Endothelial cell of hepatic sinusoid (primary cell): ENCODE measurements around the gene IGSF9B.

Experiments used
- in situ Hi-C: cut with HindIII; loops from 2 replicates; pipeline ENCODE4 v1.10.0; 2017; ENCODE audit warnings: low sequenced_read_pairs

IGSF9B gene

GRCh38 chr11:133942577-133942976 lies 14.2 kb downstream of the IGSF9B start:
- in situ Hi-C loops, result loop anchor here (5.0 kb wide), 1 partner anchor 40 kb away; no protein-coding TSS in a partner anchor

- in situ Hi-C loops, result loop anchor here (5.0 kb wide), 1 partner anchor 41 kb away; no protein-coding TSS in a partner anchor
These were observed 15.2 kb downstream of the IGSF9B start for GRCh38 chr11:133941546-133941945.

GRCh38 chr11:133940034-133940433 lies 16.7 kb downstream of the IGSF9B start:
- in situ Hi-C loops, result loop anchor here (5.0 kb wide), 1 partner anchor 42 kb away; no protein-coding TSS in a partner anchor

- in situ Hi-C loops, result no loop called here
These were observed 17.2 kb downstream of the IGSF9B start for GRCh38 chr11:133939558-133939957.

GRCh38 chr11:133938166-133938565 lies 18.6 kb downstream of the IGSF9B start:
- in situ Hi-C loops, result no loop called here

- in situ Hi-C loops, result no loop called here
These were observed 19.3 kb downstream of the IGSF9B start for GRCh38 chr11:133937468-133937867.

GRCh38 chr11:133937015-133937414 lies 19.8 kb downstream of the IGSF9B start:
- in situ Hi-C loops, result no loop called here

GRCh38 chr11:133936592-133936991 lies 20.2 kb downstream of the IGSF9B start:
- in situ Hi-C loops, result no loop called here

- in situ Hi-C loops, result no loop called here
These were observed 20.6 kb downstream of the IGSF9B start for GRCh38 chr11:133936136-133936535.

GRCh38 chr11:133935551-133935910 lies 21.2 kb downstream of the IGSF9B start:
- in situ Hi-C loops, result no loop called here

GRCh38 chr11:133934599-133935550 lies 21.9 kb downstream of the IGSF9B start:
- in situ Hi-C loops, result no loop called here

- in situ Hi-C loops, result no loop called here
These were observed 22.7 kb downstream of the IGSF9B start for GRCh38 chr11:133934096-133934495.

- in situ Hi-C loops, result no loop called here
These were observed 25.2 kb downstream of the IGSF9B start for GRCh38 chr11:133931449-133932060.

- in situ Hi-C loops, result no loop called here
These were observed 25.9 kb downstream of the IGSF9B start for GRCh38 chr11:133930767-133931448.

- in situ Hi-C loops, result no loop called here
These were observed 26.6 kb downstream of the IGSF9B start for GRCh38 chr11:133930053-133930766.

GRCh38 chr11:133929401-133930052 lies 27.2 kb downstream of the IGSF9B start:
- in situ Hi-C loops, result no loop called here

GRCh38 chr11:133928628-133929059 lies 28.1 kb downstream of the IGSF9B start:
- in situ Hi-C loops, result no loop called here

- in situ Hi-C loops, result no loop called here
These were observed 28.8 kb downstream of the IGSF9B start for GRCh38 chr11:133927690-133928627.
